ENCODE data around the gene EXOSC6.
"Not testable (repeated sequence)": the region's sequence is repeated elsewhere in the genome, so short reads cannot be mapped to it uniquely, and the experiment has no call there.

The EXOSC6 gene

DNA sequence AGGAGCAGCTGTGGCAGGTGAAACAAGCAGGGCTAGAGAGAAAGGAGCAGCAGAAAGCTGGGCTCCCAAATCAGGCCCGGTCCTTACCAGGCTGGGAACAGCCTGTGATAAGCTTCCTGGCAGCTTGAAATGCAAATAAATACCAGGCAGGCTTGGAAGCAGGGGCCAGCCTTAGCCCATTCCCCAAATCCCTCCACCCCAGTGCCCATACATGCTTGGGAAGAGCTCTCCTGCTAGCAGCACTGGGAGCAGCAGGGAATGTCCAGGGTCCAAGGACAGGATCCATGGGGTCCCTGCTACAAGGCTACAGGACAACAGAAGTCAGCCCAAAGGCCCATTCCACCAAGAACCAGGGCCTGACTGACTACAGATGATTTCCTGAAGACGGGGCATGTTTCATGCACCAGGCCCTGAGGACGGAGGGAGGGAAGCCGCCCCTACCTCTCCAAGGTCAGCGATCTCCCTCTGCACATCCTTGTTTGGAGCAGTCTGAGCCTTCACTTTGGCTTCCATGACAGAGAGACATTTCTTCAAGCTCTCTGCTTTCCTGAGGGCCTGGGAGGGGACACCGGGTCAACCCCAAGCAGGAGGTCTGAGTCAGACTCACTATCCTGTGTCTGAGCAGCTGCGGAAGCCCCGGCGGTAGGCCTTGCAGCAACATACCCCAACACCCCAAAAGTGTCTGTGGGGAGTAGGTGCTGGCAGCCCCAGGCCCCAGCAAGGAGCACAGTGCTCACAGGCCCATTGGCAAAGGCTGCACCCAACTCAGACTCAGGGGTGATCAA, 2.6 kb upstream of the EXOSC6 start:
- DNase-seq, result no peak

DNA sequence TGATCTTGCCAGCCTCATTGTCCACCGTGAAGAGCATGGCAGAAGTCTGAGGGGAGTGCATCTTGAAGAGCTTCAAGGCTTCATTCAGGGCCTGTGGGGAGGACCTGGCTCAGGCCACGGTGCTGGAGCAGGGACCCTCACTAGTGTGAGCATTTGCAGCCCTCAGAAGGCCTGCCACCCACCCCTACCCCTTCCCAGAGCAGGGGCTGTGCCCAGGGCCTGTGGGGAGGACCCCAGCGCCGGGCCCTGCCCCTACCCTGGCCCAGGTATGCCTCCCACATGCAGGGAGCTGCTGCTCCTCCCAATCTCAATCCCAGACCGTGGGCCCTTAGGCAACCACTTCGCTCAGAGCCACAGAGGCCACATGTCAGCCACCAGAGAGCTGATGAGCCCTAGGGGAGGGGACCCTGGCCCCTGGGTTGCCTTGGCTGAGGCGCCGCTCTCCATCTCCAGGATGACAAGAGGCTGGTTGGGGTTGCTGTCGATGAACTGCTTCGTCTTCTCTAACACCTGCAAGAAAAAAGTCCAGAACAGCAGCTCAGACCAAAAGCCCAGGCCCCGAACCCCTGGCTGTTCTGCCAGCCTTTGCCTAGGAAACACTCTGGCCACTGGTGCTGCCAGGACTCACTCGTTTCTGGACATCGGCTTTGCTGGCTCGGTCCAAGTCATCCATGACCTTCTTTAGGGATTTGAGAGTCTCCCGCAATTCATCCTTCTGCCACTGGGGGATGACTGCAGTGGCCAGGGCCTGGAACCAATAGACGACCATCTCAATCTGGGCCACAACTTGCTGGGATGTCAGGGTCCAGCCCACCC, 1.8 kb upstream of the EXOSC6 start:
- DNase-seq, result peak; percentile 28

DNA sequence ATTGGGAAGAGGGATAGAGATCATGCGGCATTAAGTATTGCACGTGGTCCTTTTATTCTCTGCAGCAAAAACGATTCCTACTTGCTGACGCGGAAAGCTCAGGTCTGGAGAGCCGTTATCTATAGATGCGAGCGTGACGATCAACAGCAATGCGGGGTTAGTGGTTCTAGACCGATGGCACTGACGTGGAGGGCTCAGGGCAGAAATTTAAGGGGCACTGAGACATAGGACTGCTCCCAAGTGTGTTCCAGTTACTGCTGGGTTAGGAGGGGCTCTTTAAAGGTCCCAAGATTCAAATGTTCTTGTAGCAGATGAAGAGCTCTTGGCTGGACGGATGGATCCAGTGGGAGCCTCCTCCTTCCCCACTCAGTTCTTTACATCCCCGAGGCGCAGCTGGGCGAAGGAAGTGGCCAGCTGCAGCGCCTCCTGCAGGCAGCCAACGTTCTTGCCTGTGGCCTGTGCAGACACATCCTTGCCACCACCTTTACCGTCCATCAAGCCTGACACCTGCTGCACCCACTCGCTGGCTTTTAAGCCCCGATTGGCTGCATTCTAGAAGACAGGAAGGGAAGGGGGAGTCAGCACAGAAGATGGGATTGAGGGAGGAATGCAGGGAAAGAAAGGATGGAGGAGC, 732 bp upstream of the EXOSC6 start:
- peak; percentile 21 for DNase-seq

DNA sequence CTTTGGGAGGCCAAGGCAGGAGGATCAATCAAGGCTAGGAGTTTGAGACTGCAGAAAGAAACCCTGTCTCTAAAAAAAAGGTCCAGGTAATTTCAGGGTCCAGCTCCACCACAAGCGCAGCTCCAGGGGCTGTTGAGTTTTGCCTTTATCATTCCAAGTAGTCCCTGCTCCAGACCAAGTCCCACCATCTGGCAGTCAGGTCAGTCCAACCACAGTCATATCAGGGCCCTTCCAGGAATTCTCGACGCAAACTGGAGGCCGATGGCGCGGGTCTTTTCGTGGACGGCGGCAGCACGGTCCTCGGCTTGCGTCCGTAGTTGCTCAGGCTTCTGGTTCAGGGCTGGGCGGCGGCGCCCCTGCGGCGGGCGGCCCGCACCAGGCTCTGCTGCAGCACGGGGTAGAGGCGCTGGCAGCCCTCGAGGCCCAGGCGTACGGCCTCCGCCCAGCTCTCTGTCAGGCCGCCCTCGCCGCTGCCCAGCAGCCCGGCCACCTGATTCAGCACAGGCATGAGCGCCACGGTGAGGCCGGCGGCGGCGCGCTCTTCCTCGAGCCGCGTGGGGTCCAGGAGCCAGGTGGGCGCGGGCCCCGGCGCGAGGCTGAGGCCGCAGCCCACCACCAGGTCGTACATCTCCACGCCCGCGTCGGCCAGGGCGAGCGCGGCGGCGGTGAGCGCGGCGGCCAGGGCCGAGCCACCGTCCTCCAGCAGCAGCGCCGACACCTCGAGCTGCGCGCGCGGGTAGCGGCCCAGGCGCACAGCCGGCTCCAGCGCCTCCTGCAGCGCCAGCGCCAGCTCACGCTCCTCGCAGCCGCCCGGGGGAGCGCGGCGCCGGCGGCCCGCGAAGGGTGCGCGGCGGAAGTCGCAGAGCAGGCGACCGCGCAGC, 752 bp downstream of the EXOSC6 start:
- peak; percentile 44 for DNase-seq

DNA sequence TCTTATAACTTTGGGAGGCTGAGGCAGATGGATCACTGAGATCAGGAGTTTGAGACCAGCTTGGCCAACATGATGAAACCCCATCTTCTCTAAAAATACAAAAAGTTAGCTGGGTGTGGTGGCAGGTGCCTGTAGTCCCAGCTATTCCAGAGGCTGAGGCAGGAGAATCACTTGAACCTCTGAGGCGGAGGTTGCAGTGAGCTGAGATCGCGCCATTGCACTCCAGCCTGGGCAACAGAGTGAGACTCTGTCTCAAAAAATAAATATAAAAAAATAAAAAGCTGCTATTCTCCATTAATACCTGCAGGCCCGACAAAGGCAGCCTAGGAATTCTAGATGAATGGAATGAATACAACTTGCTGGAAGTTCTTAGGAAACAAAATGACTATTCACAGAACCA, 2.0 kb downstream of the EXOSC6 start:
- not testable (repeated sequence) for DNase-seq

DNA sequence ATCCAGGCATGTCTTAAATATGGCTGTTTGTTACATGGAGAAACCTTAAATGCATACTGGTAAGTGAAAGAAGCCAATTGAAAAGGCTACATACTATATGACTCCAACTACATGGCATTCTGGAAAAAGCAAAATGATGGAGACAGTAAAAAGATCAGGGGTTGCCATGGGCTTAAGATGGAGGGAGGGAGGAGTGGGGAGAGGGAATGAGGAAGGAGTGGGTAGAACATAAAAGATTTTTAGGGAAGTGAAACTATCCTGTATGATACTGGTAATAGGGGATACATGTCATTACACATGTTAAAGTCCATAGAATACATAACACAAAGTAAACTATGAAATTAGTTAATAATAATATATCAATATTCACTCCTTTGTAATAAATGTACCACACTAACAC, 13.0 kb downstream of the EXOSC6 start:
- not testable (repeated sequence) for DNase-seq

DNA sequence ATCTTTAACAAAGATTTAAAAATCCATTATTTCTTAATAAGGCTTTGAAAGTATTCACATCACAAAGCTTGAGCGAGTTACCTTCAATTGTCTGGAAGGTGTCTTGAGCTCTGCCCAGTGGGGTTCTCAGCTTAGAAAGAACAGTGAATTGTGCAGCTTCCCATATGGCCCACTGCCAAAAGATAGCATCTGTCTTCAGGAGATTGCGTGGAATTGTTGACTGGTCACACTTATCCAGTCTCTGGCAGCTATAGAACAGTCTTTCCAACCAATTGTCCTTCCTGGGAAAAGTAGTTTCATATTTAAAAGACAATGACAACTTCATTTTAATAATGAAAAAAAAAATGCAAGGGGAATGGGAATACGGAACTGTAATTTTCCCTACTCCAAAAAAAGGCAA, 19.9 kb downstream of the EXOSC6 start:
- not testable (repeated sequence) for DNase-seq

DNA sequence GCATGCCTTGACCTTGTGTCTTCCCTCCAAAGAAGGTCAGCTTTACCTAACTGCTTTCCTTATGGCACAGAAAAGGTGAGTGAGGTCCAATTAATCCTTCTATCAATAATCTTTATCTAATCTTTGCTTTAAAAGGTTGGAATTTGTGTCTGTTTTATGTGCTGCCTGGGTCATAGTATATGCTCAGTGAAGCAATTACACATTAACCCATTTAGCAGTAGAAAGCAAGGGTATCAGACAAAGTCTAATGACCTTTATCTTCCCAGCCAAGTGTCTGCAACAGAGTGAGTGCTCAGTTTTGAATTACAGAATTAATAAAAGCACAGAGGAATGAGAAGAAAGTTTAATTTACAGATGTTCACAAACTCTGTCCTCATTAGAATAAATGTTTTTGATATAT, 25.7 kb downstream of the EXOSC6 start:
- not testable (repeated sequence) for DNase-seq

DNA sequence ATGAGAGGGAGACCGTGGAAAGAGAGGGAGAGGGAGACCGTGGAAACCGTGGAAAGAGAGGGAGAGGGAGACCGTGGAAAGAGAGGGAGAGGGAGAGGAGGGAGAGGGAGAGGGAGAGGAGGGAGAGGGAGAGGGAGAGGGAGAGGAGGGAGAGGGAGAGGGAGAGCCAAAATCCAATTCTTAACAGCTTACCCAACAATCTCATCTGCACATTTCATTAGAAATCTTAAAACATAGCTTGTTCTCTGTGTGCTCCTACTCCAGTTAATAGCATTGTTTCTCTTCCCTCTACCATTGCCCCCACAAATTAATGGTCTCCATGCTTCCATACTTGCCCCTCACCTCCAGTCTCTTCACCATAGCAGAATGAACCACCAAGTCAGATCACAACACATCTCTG, 26.3 kb downstream of the EXOSC6 start:
- not testable (repeated sequence) for DNase-seq

DNA sequence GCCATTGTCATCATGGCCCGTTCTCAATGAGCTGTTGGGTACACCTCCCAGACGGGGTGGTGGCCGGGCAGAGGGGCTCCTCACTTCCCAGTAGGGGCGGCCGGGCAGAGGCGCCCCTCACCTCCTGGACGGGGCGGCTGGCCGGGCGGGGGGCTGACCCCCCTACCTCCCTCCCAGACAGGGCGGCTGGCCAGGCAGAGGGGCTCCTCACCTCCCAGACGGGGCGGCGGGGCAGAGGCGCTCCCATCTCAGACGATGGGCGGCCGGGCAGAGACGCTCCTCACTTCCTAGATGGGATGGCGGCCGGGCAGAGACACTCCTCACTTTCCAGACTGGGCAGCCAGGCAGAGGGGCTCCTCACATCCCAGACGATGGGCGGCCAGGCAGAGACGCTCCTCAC, 27.1 kb downstream of the EXOSC6 start:
- not testable (repeated sequence) for DNase-seq

DNA sequence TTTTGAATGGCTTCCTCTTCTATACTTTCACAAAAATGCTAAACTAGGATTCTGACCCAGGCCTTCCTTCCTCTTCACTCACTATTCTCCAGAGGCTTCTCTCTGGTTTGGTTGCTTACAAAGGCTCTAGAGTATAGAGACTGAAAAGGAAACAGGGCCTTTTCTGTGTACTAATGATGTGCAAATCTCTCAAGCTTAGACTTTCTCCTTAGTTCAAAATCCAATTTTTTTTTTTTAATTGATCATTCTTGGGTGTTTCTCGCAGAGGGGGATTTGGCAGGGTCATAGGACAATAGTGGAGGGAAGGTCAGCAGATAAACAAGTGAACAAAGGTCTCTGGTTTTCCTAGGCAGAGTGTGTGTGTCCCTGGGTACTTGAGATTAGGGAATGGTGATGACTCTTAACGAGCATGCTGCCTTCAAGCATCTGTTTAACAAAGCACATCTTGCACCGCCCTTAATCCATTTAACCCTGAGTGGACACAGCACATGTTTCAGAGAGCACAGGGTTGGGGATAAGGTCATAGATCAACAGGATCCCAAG, 27.7 kb downstream of the EXOSC6 start:
- not testable (repeated sequence) for DNase-seq

DNA sequence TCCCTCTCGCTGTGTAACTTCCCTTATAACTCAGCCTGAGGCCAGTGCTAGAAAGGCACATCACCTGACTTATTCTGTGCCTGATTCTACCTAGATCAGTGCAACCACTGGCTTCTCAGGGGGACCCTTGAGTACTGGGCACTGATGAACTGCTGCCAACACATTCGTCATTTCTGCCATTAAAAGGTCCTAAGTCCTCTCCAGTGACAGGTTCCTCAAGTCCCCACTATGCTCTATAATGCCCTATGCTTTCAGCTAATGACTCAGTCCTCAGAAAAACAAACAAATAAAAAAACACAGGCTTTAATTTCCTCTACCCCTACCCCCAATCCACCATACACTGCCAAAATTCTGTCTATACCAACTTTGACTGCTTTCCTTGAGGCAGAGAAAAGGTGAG, 28.5 kb downstream of the EXOSC6 start:
- DNase-seq, result not testable (repeated sequence)

DNA sequence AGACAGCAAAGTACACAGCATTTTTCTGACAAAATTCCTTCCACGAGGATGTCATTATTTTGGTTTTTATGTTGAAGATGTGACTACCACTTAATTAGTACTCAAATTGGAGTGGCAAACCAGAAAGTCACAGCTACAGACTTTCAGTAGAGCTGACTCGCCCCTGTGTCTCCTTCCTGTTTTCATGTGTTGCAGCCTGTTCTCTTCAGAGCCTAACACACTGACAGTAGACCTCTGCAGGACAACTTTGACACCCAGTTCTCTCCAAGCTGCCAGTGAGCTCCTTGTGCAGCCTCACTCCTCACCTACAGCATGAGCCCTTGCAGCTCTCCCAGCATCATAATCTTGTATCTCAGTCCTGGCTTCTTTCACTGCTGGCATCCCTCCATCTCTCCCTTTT, 29.2 kb downstream of the EXOSC6 start:
- DNase-seq, result not testable (repeated sequence)

DNA sequence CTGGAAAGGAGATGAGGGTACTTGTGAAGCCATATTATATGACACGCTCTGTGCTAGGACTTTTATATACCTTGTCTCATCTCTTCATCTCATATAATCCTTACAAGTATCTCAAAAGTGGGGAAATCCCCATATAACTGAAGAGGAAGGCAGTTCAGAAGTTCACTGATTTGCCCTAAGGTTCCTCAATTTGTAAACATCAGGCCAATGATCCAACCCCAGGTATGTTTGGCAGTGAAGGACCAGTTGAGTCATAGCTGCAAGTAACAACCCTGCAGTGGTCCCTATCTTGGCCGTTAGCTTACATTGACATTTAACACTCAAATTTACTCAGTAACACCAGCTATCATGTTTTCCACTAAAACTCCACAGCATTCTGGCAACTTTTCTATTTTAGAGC, 33.2 kb downstream of the EXOSC6 start:
- DNase-seq, result not testable (repeated sequence)

DNA sequence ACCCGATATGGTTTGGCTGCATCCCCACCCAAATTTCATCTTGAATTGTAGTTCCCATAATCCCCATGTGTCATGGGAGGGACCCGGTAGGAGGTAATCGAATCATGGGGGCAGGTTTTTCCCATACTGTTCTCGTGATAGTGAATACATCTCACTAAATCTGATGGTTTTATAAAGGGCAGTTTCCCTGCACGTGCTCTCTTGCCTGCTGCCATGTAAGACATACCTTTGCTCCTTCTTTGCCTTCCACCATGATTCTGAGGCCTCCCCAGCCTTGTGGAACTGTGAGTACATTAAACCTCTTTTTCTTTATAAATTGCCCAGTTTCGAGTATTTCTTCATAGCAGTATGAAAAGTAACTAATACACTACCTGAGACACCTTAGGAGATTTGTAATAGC, 45.4 kb downstream of the EXOSC6 start:
- not testable (repeated sequence) for DNase-seq

DNA sequence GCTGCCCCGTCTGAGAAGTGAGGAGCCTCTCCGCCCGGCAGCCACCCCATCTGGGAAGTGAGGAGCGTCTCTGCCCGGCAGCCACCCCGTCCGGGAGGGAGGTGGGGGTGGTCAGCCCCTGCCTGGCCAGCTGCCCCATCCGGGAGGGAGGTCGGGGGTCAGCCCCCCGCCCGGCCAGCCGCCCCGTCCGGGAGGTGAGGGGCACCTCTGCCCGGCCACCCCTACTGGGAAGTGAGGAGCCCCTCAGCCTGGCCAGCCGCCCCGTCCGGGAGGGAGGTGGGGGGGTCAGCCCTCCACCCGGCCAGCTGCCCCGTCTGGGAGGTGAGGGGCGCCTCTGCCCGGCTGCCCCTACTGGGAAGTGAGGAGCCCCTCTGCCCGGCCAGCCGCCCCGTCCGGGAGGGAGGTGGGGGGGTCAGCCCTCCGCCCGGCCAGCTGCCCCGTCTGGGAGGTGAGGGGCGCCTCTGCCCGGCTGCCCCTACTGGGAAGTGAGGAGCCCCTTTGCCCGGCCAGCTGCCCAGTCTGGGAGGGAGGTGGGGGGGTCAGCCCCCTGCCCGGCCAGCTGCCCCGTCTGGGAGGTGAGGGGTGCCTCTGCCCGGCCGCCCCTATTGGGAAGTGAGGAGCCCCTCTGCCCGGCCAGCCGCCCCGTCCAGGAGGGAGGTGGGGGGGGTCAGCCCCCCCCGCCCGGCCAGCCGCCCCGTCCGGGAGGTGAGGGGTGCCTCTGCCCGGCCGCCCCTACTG, 46.9 kb downstream of the EXOSC6 start:
- not testable (repeated sequence) for DNase-seq

DNA sequence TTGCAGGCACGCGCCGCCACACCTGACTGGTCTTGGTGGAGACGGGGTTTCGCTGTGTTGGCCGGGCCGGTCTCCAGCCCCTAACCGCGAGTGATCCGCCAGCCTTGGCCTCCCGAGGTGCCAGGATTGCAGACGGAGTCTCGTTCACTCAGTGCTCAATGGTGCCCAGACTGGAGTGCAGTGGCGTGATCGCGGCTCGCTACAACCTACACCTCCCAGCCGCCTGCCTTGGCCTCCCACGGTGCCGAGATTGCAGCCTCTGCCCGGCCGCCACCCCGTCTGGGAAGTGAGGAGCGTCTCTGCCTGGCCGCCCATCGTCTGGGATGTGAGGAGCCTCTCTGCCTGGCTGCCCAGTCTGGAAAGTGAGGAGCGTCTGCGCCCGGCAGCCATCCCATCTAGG, 47.7 kb downstream of the EXOSC6 start:
- DNase-seq, result not testable (repeated sequence)

DNA sequence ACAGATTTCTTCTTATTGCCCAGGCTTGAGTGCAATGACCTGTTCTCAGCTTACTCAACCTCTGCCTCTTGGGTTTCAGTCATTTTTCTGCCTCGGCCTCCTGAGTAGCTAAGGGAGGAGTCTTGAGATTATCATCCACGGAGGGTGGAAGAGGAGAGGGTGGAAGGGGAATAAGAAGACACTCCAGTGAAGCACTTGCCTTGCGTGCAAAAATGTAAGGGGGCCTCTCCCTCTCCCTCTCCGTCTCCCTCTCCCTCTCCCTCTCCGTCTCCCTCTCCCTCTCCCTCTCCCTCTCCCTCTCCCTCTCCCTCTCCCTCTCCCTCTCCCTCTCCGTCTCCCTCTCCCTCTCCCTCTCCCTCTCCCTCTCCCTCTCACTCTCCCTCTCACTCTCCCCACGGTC, 48.2 kb downstream of the EXOSC6 start:
- not testable (repeated sequence) for DNase-seq

DNA sequence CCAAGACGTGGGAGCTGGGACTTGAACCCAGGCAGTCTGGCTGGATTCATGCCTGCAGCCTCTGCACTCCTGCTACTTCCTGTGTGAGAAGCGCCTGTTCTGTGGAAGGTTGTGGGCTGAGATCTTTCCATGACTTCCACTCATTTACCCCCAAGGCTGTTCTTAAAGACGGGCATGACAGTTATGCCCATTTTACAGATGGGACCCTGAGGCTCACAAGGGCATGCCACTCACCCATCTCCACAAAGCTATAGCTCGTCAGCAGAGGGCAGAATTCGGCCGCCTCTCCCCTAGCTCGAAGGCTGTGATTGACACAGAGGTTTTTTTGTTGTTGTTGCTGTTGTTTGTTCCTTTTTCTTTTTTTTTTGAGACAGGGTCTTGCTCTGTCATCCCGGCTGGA, 51.7 kb downstream of the EXOSC6 start:
- not testable (repeated sequence) for DNase-seq

DNA sequence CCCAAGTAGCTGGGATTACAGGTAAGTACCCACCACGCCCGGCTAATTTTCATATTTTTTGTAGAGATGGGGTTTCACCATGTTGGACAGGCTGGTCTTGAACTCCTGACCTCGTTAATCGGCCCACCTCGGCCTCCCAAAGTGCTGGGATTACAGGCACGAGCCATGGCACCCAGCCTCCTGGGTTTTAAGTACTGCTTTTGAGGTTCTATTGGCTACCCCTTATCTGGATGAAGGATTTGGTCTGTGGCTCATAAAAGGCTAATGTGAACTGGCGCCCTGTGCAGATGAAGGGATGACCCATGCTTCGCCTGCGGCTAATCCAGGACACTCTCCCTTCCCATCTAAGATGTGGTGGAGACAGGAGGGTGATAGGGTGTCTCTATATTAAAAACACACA, 52.6 kb downstream of the EXOSC6 start:
- DNase-seq, result not testable (repeated sequence)

DNA sequence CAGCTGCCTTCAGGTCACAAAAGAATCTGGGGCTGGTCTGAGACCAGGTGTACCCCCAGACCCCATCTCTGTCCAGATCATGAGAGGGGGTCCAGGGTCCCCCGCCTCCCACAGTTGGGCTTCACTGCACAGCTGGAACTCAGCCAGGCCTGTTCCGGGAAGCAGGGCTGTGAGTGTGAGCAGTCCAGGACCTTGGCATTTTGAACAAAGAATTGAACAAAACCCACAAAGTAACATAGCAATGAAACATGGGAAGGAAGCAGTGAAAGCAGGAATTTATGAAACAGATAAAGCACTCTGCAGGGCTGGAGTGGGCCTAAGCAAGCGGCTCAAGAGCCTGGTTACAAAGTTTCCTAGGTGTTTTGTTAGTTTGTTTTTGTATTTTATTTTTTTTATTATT, 53.1 kb downstream of the EXOSC6 start:
- not testable (repeated sequence) for DNase-seq
